Activated CD4-positive, alpha-beta memory T cell treated with anti-CD3 and anti-CD28 coated beads for 36 hours (primary cell): ENCODE results near the gene SMIM44. TPM values are rescaled to one million over a fixed set of nuclear protein-coding genes. Genes with fewer than 3 reads are reported as not detected.
A peak's percentile ranks its signal among the peaks of the same experiment; 100 is the strongest.

Experiments used
- CTCF ChIA-PET: fragments of 350-600 bp; sonication (Branson Sonifier 250); formaldehyde crosslinking; loops from one replicate; lab custom pipeline; 2021; ENCODE audit warnings: antibody characterized with exemption, inconsistent platforms; lab: Charles Lee
- POLR2A ChIA-PET: fragments of 350-600 bp; sonication (Branson Sonifier 250); formaldehyde crosslinking; loops from one replicate; lab custom pipeline; 2021; ENCODE audit warnings: antibody characterized with exemption; lab: Charles Lee
- DNase-seq: peaks from one replicate; pipeline ENCODE4 v3.0.0-alpha.2; 2020
- H3K27ac Mint-ChIP-seq: one replicate; pipeline ENCODE4 v1.8.0; 2021; ENCODE audit warnings: mixed read lengths
- H3K27me3 Mint-ChIP-seq: one replicate; pipeline ENCODE4 v1.8.0; 2021; ENCODE audit warnings: mixed read lengths
- H3K36me3 Mint-ChIP-seq: one replicate; pipeline ENCODE4 v1.8.0; 2021; ENCODE audit warnings: mixed read lengths
- H3K4me1 Mint-ChIP-seq: one replicate; pipeline ENCODE4 v1.8.0; 2021; ENCODE audit warnings: low read depth, mixed read lengths
- H3K4me3 Mint-ChIP-seq: one replicate; pipeline ENCODE4 v1.8.0; 2021; ENCODE audit warnings: mild to moderate bottlenecking, mixed read lengths
- H3K9me3 Mint-ChIP-seq: one replicate; pipeline ENCODE4 v1.8.0; 2021; ENCODE audit warnings: mixed read lengths
- intact Hi-C: fragments of 100-400 bp; cut with micrococcal nuclease; formaldehyde crosslinking; loops from one replicate; pipeline ENCODE4 v1.15.1; 2023
- total RNA-seq, 2 experiments: library from RNA; stranded (reverse); gene quantifications; one replicate each; pipeline ENCODE4 v1.2.3, GENCODE V29; 2021

Gene SMIM44
- total RNA-seq, 2 experiments from 2014 or later, result not detected

GRCh38 chr19:3433805-3434540 lies 49.3 kb downstream of the SMIM44 start:
- DNase-seq, result no peak
- ChIA-PET POLR2A (interaction anchor here (1.1 kb wide), 1 partner anchor 67 kb away, joined by 4 read pairs; the partner anchor contains the start of gene DOHH), CTCF (interaction anchor here (0.6 kb wide), 1 partner anchor 51 kb away, joined by 3 read pairs; no protein-coding TSS in a partner anchor)
- Mint-ChIP-seq H3K9me3 (peaks cover 8% of the 10 kb centered on the region), H3K4me1 (peaks cover 16% of the 10 kb centered on the region), H3K27me3 (no peaks in the 10 kb centered on the region), H3K36me3 (peaks cover 15% of the 10 kb centered on the region), H3K4me3 (peak overlapping the region; percentile 96), H3K27ac (peak overlapping the region; percentile 98)
- intact Hi-C loops, result no loop called here

- no peak for DNase-seq
- ChIA-PET POLR2A (no interaction called here), CTCF (no interaction called here)
- H3K4me1 Mint-ChIP-seq, result peaks cover 16% of the 10 kb centered on the region
- H3K36me3 Mint-ChIP-seq, result peaks cover 15% of the 10 kb centered on the region
- no peaks in the 10 kb centered on the region for H3K27me3 Mint-ChIP-seq
- no peak overlapping the region for H3K4me3 Mint-ChIP-seq
- peaks cover 8% of the 10 kb centered on the region for H3K9me3 Mint-ChIP-seq
- intact Hi-C loops, result no loop called here
- no peak overlapping the region for H3K27ac Mint-ChIP-seq
Observed at GRCh38 chr19:3433313-3433712, 49.9 kb downstream of the SMIM44 start.

Other genes with a start within 250 kb of the SMIM44 start
- 10 to 100 TPM; 19.7 to 19.9 TPM for gene NFIC, start 116.9 kb downstream of the SMIM44 start, total RNA-seq
- gene SMIM24, start 2.9 kb downstream of the SMIM44 start, total RNA-seq, result not detected
- gene DOHH, start 17.2 kb upstream of the SMIM44 start, total RNA-seq, result 10 to 100 TPM; 15.0 to 17.0 TPM
- gene FZR1, start 22.9 kb upstream of the SMIM44 start, total RNA-seq, result 10 to 100 TPM; 43.5 to 46.9 TPM
- 1 to 10 TPM; 1.1 to 1.8 TPM for gene TEKTIP1, start 55.7 kb upstream of the SMIM44 start, total RNA-seq
- gene MFSD12, start 74.1 kb upstream of the SMIM44 start, total RNA-seq, result 10 to 100 TPM; 50.6 to 54.2 TPM
- 10 to 100 TPM; 68.1 to 78.5 TPM for gene HMG20B, start 89.5 kb upstream of the SMIM44 start, total RNA-seq
- gene GIPC3, start 102.0 kb upstream of the SMIM44 start, total RNA-seq, result under 1 TPM; 0.19 to 0.26 TPM
- under 1 TPM; 0.31 to 0.36 TPM for gene TBXA2R, start 123.4 kb upstream of the SMIM44 start, total RNA-seq
- 10 to 100 TPM; 25.2 to 27.2 TPM for gene CACTIN, start 143.3 kb upstream of the SMIM44 start, total RNA-seq
- 10 to 100 TPM; 14.7 to 15.7 TPM for gene PIP5K1C, start 217.0 kb upstream of the SMIM44 start, total RNA-seq
- 1 to 10 TPM; 3.1 to 3.7 TPM for gene TJP3, start 224.9 kb upstream of the SMIM44 start, total RNA-seq